NB4 (cell line): ENCODE measurements around the gene PLEKHA8.

Experiments
- POLR2A ChIP-seq: IDR thresholded peaks from 2 replicates; pipeline ENCODE4 v1.6.1; 2011; ENCODE audit warnings: mild to moderate bottlenecking; ENCODE audit not compliant: insufficient read length; ENCODE audit errors: extremely low read depth
- TF ChIP-seq, protein P1 (sequence below): IDR thresholded peaks from one replicate; pipeline ENCODE4 v1.5.1; 2012; ENCODE audit warnings: low read depth, low read length

DNA sequence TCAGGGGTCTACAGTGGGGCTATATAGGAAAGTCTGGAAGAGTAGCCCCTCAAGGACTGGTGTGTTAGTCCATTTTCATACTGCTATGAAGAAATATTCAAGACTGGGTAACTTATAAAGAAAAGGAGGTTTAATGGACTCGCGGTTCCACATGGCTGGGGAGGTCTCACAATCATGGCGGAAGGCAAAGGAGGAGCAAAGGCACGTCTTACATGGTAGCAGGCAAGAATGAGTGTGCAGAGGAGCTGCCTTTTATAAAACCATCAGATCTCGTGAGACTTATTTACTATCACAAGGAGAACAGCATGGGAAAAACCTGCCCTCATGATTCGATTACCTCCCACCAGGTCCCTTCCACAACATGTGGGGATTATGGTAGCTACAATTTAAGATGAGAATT lies 4.7 kb upstream of the PLEKHA8 start:
- TF ChIP-seq, protein P1, sequence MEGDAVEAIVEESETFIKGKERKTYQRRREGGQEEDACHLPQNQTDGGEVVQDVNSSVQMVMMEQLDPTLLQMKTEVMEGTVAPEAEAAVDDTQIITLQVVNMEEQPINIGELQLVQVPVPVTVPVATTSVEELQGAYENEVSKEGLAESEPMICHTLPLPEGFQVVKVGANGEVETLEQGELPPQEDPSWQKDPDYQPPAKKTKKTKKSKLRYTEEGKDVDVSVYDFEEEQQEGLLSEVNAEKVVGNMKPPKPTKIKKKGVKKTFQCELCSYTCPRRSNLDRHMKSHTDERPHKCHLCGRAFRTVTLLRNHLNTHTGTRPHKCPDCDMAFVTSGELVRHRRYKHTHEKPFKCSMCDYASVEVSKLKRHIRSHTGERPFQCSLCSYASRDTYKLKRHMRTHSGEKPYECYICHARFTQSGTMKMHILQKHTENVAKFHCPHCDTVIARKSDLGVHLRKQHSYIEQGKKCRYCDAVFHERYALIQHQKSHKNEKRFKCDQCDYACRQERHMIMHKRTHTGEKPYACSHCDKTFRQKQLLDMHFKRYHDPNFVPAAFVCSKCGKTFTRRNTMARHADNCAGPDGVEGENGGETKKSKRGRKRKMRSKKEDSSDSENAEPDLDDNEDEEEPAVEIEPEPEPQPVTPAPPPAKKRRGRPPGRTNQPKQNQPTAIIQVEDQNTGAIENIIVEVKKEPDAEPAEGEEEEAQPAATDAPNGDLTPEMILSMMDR = no peak
- TF ChIP-seq POLR2A = no peak
